ENCODE data around the gene CLTC. TPM values are rescaled to one million over a fixed set of nuclear protein-coding genes. Genes with fewer than 3 reads are reported as not detected.

Gene CLTC
- total and polyA plus RNA-seq, 2 of the 4 experiments (the other 2 are of a cell fraction): 181 to 641 TPM

DNA sequence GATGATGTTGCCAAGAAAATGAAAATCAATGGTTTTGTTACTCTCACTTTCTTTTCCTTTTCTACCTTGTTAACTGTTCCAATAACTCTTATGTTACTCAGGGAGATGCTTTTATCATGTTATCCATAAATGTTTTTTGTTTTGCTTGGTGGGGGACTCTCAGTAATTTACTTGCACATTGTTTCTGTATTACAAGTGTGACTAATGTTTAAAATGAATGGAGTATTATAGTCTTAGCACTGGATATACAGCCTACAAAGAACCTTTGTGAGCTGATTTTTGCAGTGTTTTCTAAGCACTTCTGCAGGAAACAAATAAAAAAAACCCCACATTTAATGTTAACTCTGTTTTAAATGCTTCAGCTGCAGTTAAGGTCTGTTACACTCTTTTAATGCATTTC is 99.8 kb downstream of the CLTC start:
- Histone ChIP-seq H4K8ac (ENCODE audit: low read depth in 2 of 2, low read length in 2 of 2) (no peak overlapping the region), H4K5ac (ENCODE audit: low read depth, low read length) (no peak overlapping the region), H3K4ac (ENCODE audit: low read depth, low read length) (no peak overlapping the region), H2BK15ac (ENCODE audit: low read depth, low read length) (no peak overlapping the region), H4K20me1 (ENCODE audit: insufficient read depth, low read length) (peaks cover 16% of the 10 kb centered on the region; the same call in 1 of the 2 replicates), H2AK9ac (replicated peaks; ENCODE audit: low read depth, low read length, poor library complexity) (no peak overlapping the region), H3K4me2 (ENCODE audit: low read depth, low read length) (no peak overlapping the region), H3K9me1 (ENCODE audit: insufficient read depth, low read length) (peaks cover 7% of the 10 kb centered on the region), H3K18ac (ENCODE audit: low read depth, low read length) (no peak overlapping the region), H3K36me3 (ENCODE audit: control insufficient read depth, insufficient read depth, low read length) (no peaks in the 10 kb centered on the region; the same call in 1 of the 2 replicates), H3K4me3 (ENCODE audit: insufficient read depth, low read depth, low read length) (no peak overlapping the region), H2AFZ (replicated peaks; ENCODE audit: low read length, poor library complexity) (no peak overlapping the region), H3K9ac (ENCODE audit: low read depth, low read length) (no peak overlapping the region), H2BK20ac (ENCODE audit: low read depth, low read length) (no peak overlapping the region), H2BK5ac (ENCODE audit: low read depth, low read length, poor library complexity, severe bottlenecking) (no peak overlapping the region), H3K27ac (ENCODE audit: insufficient read depth, low read length) (no peak overlapping the region), H3K79me1 (ENCODE audit: low read depth in 1 of 2, low read length in 2 of 2) (peaks cover 19 to 60% of the 10 kb centered on the region in 2 experiments), H3K9me3 (ENCODE audit: control insufficient read depth, insufficient read depth, low read length) (no peaks in the 10 kb centered on the region), H2BK120ac (ENCODE audit: low read depth, low read length) (no peak overlapping the region), H3K14ac (replicated peaks; ENCODE audit: low read depth, low read length) (no peak overlapping the region), H3K23ac (ENCODE audit: low read depth, low read length) (no peak overlapping the region), H3K4me1 (ENCODE audit: control insufficient read depth, insufficient read depth, low read length) (no peaks in the 10 kb centered on the region), H3K27me3 (ENCODE audit: control insufficient read depth, insufficient read depth, low read length) (no peaks in the 10 kb centered on the region), H2AK5ac (ENCODE audit: low read depth, low read length) (no peak overlapping the region), H4K91ac (ENCODE audit: insufficient read depth, low read depth, low read length) (no peak overlapping the region), H3K56ac (ENCODE audit: extremely low read depth, insufficient read depth, low read length) (no peak overlapping the region)
- ChIA-PET POLR2A (ENCODE audit: unreplicated experiment) (no interaction called here), CTCF (no interaction called here)
- TF ChIP-seq RAD21 (IDR thresholded peaks at IDR 0.05; ENCODE audit: low read length) (no peak), CEBPB (IDR thresholded peaks at IDR 0.05; ENCODE audit: low read depth, low read length) (no peak), POLR2A (IDR thresholded peaks at IDR 0.05; ENCODE audit: low read depth, low read length) (no peak), RFX5 (IDR thresholded peaks at IDR 0.05; ENCODE audit: low read depth, low read length) (no peak), SMC3 (IDR thresholded peaks at IDR 0.05; ENCODE audit: low read depth, low read length) (no peak), NFE2L2 (IDR thresholded peaks at IDR 0.05; ENCODE audit: low read depth, low read length) (no peak), RCOR1 (IDR thresholded peaks at IDR 0.05; ENCODE audit: insufficient replicate concordance, low read length) (no peak), MAZ (IDR thresholded peaks at IDR 0.05; ENCODE audit: borderline replicate concordance, low read depth, low read length) (no peak), CHD1 (IDR thresholded peaks at IDR 0.05; ENCODE audit: low read depth, low read length) (no peak), ELK1 (IDR thresholded peaks at IDR 0.05; ENCODE audit: borderline replicate concordance, low read depth, low read length) (no peak), BHLHE40 (IDR thresholded peaks at IDR 0.05; ENCODE audit: low read depth, low read length) (no peak), FOS (IDR thresholded peaks at IDR 0.05; ENCODE audit: low read depth, low read length) (no peak), MXI1 (IDR thresholded peaks at IDR 0.05; ENCODE audit: borderline replicate concordance, low read depth, low read length) (no peak), MAFK (IDR thresholded peaks at IDR 0.05; ENCODE audit: low read depth, low read length) (no peak)
- TF ChIP-seq, protein P1, sequence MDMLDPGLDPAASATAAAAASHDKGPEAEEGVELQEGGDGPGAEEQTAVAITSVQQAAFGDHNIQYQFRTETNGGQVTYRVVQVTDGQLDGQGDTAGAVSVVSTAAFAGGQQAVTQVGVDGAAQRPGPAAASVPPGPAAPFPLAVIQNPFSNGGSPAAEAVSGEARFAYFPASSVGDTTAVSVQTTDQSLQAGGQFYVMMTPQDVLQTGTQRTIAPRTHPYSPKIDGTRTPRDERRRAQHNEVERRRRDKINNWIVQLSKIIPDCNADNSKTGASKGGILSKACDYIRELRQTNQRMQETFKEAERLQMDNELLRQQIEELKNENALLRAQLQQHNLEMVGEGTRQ (IDR thresholded peaks at IDR 0.05; ENCODE audit: low read depth, low read length): no peak
- TF ChIP-seq, protein P2, sequence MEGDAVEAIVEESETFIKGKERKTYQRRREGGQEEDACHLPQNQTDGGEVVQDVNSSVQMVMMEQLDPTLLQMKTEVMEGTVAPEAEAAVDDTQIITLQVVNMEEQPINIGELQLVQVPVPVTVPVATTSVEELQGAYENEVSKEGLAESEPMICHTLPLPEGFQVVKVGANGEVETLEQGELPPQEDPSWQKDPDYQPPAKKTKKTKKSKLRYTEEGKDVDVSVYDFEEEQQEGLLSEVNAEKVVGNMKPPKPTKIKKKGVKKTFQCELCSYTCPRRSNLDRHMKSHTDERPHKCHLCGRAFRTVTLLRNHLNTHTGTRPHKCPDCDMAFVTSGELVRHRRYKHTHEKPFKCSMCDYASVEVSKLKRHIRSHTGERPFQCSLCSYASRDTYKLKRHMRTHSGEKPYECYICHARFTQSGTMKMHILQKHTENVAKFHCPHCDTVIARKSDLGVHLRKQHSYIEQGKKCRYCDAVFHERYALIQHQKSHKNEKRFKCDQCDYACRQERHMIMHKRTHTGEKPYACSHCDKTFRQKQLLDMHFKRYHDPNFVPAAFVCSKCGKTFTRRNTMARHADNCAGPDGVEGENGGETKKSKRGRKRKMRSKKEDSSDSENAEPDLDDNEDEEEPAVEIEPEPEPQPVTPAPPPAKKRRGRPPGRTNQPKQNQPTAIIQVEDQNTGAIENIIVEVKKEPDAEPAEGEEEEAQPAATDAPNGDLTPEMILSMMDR (conservative IDR thresholded peaks at IDR 0.05; ENCODE audit: low read depth, low read length): no peak
- in situ Hi-C loops (cut with MboI; ENCODE audit: low sequenced_read_pairs): no loop called here
- dilution Hi-C loops (cut with HindIII; ENCODE audit: low sequenced_read_pairs, unreplicated experiment): no loop called here
- no TSS peak for BruUV-seq (replicated peaks)
- ATAC-seq (ENCODE audit: low read depth): peak; percentile 45; the same call in 1 of the 2 replicates
- DNase-seq: no peak
- intact Hi-C loops (cut with micrococcal nuclease): no loop called here
